Stimulated activated CD4-positive, alpha-beta T cell treated with anti-CD3 and anti-CD28 coated beads, Interleukin-12 subunit alpha, Interleukin-12 subunit beta, amount 100 ng/mL, for 24 hours (primary cell): Measurements from ENCODE around the gene ATOH8.

Experiments
- DNase-seq, 2 experiments: peaks; one replicate each; pipeline ENCODE4 v3.0.0-alpha.2; 2020; ENCODE audit warnings: low read depth in 2 of 2

ATOH8 gene

GRCh38 chr2:85718885-85719492 is 34.8 kb upstream of the ATOH8 start:
- no peak for DNase-seq

GRCh38 chr2:85719609-85720240 is 34.1 kb upstream of the ATOH8 start:
- DNase-seq: no peak

GRCh38 chr2:85720533-85720932 is 33.3 kb upstream of the ATOH8 start:
- no peak for DNase-seq

GRCh38 chr2:85721641-85722040 is 32.1 kb upstream of the ATOH8 start:
- DNase-seq: no peak

- no peak for DNase-seq
Measured at GRCh38 chr2:85722519-85722918, 31.3 kb upstream of the ATOH8 start.

- DNase-seq: no peak
Measured at GRCh38 chr2:85723707-85724360, 30.0 kb upstream of the ATOH8 start.

GRCh38 chr2:85724731-85725181 is 29.0 kb upstream of the ATOH8 start:
- DNase-seq: no peak

- no peak for DNase-seq
Measured at GRCh38 chr2:85725451-85725850, 28.3 kb upstream of the ATOH8 start.

GRCh38 chr2:85727798-85728197 is 26.0 kb upstream of the ATOH8 start:
- DNase-seq: no peak

- DNase-seq: no peak
Measured at GRCh38 chr2:85728342-85728741, 25.4 kb upstream of the ATOH8 start.

GRCh38 chr2:85728883-85729824 is 24.6 kb upstream of the ATOH8 start:
- peak; percentile 48 to 72 for DNase-seq

GRCh38 chr2:85729825-85730510 is 23.8 kb upstream of the ATOH8 start:
- no peak for DNase-seq

- DNase-seq: no peak
Measured at GRCh38 chr2:85730686-85731230, 23.0 kb upstream of the ATOH8 start.

- DNase-seq: no peak
Measured at GRCh38 chr2:85731606-85732005, 22.2 kb upstream of the ATOH8 start.

GRCh38 chr2:85732467-85733120 is 21.2 kb upstream of the ATOH8 start:
- no peak for DNase-seq

GRCh38 chr2:85733121-85733960 is 20.4 kb upstream of the ATOH8 start:
- no peak for DNase-seq

- DNase-seq: no peak
Measured at GRCh38 chr2:85734015-85734414, 19.8 kb upstream of the ATOH8 start.

GRCh38 chr2:85734942-85735608 is 18.7 kb upstream of the ATOH8 start:
- DNase-seq: no peak

GRCh38 chr2:85735691-85736090 is 18.1 kb upstream of the ATOH8 start:
- DNase-seq: no peak
